Ovary (tissue), 3 donors: ENCODE data around the gene ACTL10.

Experiments
- CTCF ChIP-seq, 3 donors: fragments of 450-650 bp in 2 of 3; fragments of 200-600 bp in 1 of 3; IDR thresholded peaks; one replicate each; pipeline versions ENCODE4 v1.5.1 to v1.8.0; 2016 to 2022; ENCODE audit warnings: antibody characterized with exemption in 3 of 3, mild to moderate bottlenecking in 1 of 3
- EP300 ChIP-seq: sonication (generic); formaldehyde crosslinking; IDR thresholded peaks from one replicate; pipeline ENCODE4 v1.6.1; 2017; ENCODE audit warnings: antibody characterized with exemption
- donor health status: DM: no; HTN: no; CAD: no.

- TF ChIP-seq EP300 = no peak
- TF ChIP-seq CTCF (IDR thresholded peaks at IDR 0.05) = no peak
Observed at GRCh38 chr20:33676652-33677645, 10.2 kb downstream of the ACTL10 start.
